ENCODE measurements around the gene FRRS1L.

DNA sequence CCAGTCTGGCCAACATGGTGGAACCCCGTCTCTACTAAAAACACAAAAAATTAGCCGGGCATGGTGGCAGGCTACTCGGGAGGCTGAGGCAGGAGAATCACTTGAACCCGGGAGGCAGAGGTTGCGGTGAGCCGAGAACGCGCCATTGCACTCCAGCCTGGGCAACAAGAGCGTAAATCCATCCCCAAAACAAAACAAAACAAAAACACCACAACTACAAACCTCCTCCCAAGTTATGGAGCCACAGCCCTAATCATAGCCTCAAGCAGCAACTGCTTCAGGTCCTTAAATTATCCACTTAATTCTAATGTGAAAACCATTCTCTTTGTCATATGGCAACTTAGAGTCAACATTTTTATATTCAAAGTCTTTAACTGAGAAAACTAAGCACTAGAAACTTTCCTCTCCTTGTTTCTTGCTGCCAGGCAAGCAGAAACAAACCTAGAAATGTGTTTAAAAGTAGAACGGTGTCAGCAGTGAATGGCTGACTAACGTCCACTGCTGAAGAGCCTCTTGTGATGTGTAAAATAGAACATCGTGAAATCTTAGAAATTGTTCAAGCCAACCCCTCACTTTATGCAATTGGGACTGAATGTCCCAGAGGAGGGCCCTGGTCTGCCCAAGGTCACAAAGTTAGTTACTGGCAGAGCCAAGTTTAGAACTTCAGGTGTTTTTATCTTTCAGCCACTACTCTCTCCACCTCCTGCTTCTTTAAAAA is 53.0 kb downstream of the FRRS1L start:
- TF ChIP-seq EZH2 (IDR thresholded peaks at IDR 0.05; ENCODE audit: low read depth): no peak
- TF ChIP-seq, protein P1, sequence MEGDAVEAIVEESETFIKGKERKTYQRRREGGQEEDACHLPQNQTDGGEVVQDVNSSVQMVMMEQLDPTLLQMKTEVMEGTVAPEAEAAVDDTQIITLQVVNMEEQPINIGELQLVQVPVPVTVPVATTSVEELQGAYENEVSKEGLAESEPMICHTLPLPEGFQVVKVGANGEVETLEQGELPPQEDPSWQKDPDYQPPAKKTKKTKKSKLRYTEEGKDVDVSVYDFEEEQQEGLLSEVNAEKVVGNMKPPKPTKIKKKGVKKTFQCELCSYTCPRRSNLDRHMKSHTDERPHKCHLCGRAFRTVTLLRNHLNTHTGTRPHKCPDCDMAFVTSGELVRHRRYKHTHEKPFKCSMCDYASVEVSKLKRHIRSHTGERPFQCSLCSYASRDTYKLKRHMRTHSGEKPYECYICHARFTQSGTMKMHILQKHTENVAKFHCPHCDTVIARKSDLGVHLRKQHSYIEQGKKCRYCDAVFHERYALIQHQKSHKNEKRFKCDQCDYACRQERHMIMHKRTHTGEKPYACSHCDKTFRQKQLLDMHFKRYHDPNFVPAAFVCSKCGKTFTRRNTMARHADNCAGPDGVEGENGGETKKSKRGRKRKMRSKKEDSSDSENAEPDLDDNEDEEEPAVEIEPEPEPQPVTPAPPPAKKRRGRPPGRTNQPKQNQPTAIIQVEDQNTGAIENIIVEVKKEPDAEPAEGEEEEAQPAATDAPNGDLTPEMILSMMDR (conservative IDR thresholded peaks at IDR 0.05): no peak

Data from PC-9 (cell line).